ENCODE data around the gene CHMP2B. TPM values are rescaled to one million over a fixed set of nuclear protein-coding genes. Genes with fewer than 3 reads are reported as not detected.

CHMP2B gene
- total RNA-seq, 1 donor from 2014 or later = 34.9 TPM

DNA sequence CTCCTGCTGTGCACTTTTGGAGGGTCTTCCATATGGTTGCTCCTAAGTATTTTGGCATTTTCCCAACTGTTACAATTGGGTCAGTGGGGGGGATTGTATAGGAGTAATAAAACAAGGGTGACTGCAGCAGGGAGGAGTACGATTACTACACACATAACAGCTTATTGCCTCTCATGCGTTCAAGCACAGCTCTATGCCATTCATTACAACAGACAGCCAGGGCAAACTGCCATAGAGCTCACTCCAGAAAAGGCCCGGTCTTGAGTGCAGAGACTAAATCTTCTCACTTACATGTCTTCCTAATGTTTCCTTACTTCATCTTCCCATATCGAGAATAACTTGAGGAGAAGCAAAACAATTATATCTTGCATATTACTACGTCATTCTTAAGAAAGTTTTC, 1.4 kb upstream of the CHMP2B start:
- no peak for TF ChIP-seq CTCF (IDR thresholded peaks at IDR 0.05; ENCODE audit: unreplicated experiment)
- DNase-seq (ENCODE audit: low spot score, unreplicated experiment) = no peak
- Mint-ChIP-seq H3K4me3 (ENCODE audit: low read depth) (peak overlapping the region; percentile 62), H3K27me3 (peaks cover 6% of the 10 kb centered on the region), H3K4me1 (ENCODE audit: low read depth) (peaks cover 23% of the 10 kb centered on the region), H3K9me3 (ENCODE audit: low read depth) (peaks cover 3% of the 10 kb centered on the region), H3K36me3 (ENCODE audit: insufficient read depth) (no peaks in the 10 kb centered on the region), H3K27ac (no peak overlapping the region)

DNA sequence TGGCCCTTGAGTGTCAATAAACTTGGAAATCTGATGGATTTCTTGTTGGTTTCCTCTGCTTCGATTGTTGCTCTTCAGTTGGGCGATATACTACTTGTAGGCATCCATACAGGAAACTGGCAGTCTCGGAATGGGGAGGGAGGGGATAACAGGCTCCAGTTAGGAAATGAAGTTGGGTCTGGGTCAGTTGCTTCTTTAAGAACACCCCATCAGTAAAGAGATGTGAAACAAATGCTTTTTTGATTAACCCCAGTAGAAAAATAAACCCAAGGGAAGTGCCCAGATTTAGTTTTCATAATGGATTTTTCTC, 681 bp downstream of the CHMP2B start:
- no peak for DNase-seq (ENCODE audit: low spot score, unreplicated experiment)
- H3K4me1 Mint-ChIP-seq (ENCODE audit: low read depth) = peaks cover 27% of the 10 kb centered on the region
- peaks cover 6% of the 10 kb centered on the region for H3K27me3 Mint-ChIP-seq
- TF ChIP-seq CTCF (IDR thresholded peaks at IDR 0.05; ENCODE audit: unreplicated experiment) = no peak
- H3K27ac Mint-ChIP-seq = peak overlapping the region; percentile 100
- H3K4me3 Mint-ChIP-seq (ENCODE audit: low read depth) = peak overlapping the region; percentile 98
- peaks cover 3% of the 10 kb centered on the region for H3K9me3 Mint-ChIP-seq (ENCODE audit: low read depth)
- peaks cover 7% of the 10 kb centered on the region for H3K36me3 Mint-ChIP-seq (ENCODE audit: insufficient read depth)

DNA sequence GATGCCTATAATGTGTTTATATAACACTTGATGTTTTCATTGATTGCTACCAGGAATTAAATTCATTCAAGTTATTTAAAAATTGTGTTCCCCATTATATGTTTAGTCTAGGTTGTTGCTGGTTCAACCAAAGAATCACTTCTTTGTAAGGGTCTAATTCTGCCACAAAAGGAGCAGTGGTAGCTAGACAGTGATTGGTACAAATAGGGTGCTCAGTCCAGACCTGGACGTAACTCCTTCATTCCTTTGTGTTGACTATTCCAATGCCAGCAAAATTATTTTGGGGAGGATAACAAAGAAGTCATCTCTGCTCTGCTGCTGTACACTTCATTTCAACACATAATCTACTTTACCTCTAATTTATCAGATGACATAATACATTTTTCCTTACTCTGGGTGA, 1.2 kb downstream of the CHMP2B start:
- peaks cover 29% of the 10 kb centered on the region for H3K4me1 Mint-ChIP-seq (ENCODE audit: low read depth)
- H3K4me3 Mint-ChIP-seq (ENCODE audit: low read depth) = peak overlapping the region; percentile 98
- H3K27ac Mint-ChIP-seq = peak overlapping the region; percentile 100
- TF ChIP-seq CTCF (IDR thresholded peaks at IDR 0.05; ENCODE audit: unreplicated experiment) = no peak
- peaks cover 3% of the 10 kb centered on the region for H3K27me3 Mint-ChIP-seq
- H3K36me3 Mint-ChIP-seq (ENCODE audit: insufficient read depth) = peaks cover 7% of the 10 kb centered on the region
- DNase-seq (ENCODE audit: low spot score, unreplicated experiment) = no peak
- H3K9me3 Mint-ChIP-seq (ENCODE audit: low read depth) = no peaks in the 10 kb centered on the region

DNA sequence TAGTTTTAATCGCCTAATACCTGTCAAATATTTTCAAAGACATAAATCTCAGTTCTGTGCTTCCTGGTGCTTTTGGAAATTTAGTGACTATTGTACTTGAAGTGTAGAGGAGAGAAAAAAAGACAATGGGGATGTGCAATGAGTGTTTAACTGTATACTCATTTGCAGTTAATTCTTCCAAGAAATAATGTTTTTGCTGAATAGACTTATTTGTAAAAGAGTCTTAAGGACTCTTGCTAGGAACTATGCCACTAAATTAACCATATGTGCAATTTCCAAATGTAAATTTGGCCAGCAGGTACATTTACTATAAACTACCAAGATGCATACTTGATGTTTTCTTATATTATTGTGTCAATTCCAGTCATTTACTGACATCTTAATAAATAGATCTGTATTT, 2.0 kb downstream of the CHMP2B start:
- TF ChIP-seq CTCF (IDR thresholded peaks at IDR 0.05; ENCODE audit: unreplicated experiment) = no peak
- Mint-ChIP-seq H3K27me3 (peaks cover 3% of the 10 kb centered on the region), H3K36me3 (ENCODE audit: insufficient read depth) (peaks cover 7% of the 10 kb centered on the region), H3K4me1 (ENCODE audit: low read depth) (peaks cover 29% of the 10 kb centered on the region), H3K4me3 (ENCODE audit: low read depth) (peak overlapping the region; percentile 98), H3K27ac (peak overlapping the region; percentile 100), H3K9me3 (ENCODE audit: low read depth) (no peaks in the 10 kb centered on the region)
- no peak for DNase-seq (ENCODE audit: low spot score, unreplicated experiment)

GRCh38 chr3:87233805-87234204, 6.7 kb downstream of the CHMP2B start:
- no peak for DNase-seq (ENCODE audit: low spot score, unreplicated experiment)
- Mint-ChIP-seq H3K4me3 (ENCODE audit: low read depth) (no peak overlapping the region), H3K27me3 (no peaks in the 10 kb centered on the region), H3K27ac (no peak overlapping the region), H3K9me3 (ENCODE audit: low read depth) (no peaks in the 10 kb centered on the region), H3K36me3 (ENCODE audit: insufficient read depth) (peaks cover 12% of the 10 kb centered on the region), H3K4me1 (ENCODE audit: low read depth) (peaks cover 19% of the 10 kb centered on the region)
- no peak for TF ChIP-seq CTCF (IDR thresholded peaks at IDR 0.05; ENCODE audit: unreplicated experiment)
